Measurements from ENCODE around the gene KCNIP2. TPM values are rescaled to one million over a fixed set of nuclear protein-coding genes. Genes with fewer than 3 reads are reported as not detected.

Gene KCNIP2
- total and polyA plus RNA-seq, 2 of the 4 experiments (the other 2 are of a cell fraction) = under 0.01 to 0.87 TPM

DNA sequence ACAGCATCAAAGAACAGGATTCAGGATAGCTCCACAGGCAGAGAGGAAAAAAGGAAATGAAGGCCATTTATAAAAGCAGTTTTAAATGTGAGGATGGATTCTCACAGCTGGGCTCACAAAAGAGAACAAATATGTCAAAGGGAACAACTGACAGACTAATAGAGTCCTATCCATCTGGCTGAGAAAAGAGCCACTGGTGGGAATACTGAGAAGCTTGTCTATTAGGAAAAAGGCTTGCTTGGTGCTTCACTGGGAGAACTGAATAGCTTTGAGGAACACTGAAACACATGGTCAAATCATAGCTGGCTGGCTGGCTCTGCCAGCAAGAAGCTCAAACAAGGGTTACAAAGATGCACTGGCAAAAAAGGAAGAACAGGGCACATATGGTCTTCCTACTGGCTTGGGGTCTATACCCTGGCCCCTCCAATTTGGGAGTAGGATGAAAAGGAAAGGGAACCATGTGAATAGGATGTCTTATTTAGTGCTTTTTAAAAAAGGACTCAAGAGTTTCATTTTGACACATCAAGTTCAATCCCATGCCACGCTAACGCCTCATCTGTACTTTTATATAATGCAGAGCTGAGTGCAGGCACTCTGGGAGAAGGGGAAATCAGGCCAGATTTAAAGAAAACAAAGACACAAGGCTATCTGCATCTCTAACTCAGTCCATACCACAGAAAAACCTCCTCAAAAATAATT, 44.8 kb upstream of the KCNIP2 start:
- dilution Hi-C loops (cut with HindIII; ENCODE audit: low sequenced_read_pairs, unreplicated experiment) = no loop called here
- no peak overlapping the region for H3K4ac ChIP-seq (ENCODE audit: low read depth, low read length)
- H3K36me3 ChIP-seq (ENCODE audit: control insufficient read depth, insufficient read depth, low read length) = no peaks in the 10 kb centered on the region
- H3K27ac ChIP-seq (ENCODE audit: insufficient read depth, low read length) = no peak overlapping the region
- DNase-seq = no peak
- H2AK9ac ChIP-seq (replicated peaks; ENCODE audit: low read depth, low read length, poor library complexity) = no peak overlapping the region
- intact Hi-C loops (cut with micrococcal nuclease) = no loop called here
- TF ChIP-seq, protein P1, sequence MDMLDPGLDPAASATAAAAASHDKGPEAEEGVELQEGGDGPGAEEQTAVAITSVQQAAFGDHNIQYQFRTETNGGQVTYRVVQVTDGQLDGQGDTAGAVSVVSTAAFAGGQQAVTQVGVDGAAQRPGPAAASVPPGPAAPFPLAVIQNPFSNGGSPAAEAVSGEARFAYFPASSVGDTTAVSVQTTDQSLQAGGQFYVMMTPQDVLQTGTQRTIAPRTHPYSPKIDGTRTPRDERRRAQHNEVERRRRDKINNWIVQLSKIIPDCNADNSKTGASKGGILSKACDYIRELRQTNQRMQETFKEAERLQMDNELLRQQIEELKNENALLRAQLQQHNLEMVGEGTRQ (IDR thresholded peaks at IDR 0.05; ENCODE audit: low read depth, low read length) = no peak
- TF ChIP-seq CEBPB (IDR thresholded peaks at IDR 0.05; ENCODE audit: low read depth, low read length) (no peak), RFX5 (IDR thresholded peaks at IDR 0.05; ENCODE audit: low read depth, low read length) (no peak)
- TF ChIP-seq, protein P2, sequence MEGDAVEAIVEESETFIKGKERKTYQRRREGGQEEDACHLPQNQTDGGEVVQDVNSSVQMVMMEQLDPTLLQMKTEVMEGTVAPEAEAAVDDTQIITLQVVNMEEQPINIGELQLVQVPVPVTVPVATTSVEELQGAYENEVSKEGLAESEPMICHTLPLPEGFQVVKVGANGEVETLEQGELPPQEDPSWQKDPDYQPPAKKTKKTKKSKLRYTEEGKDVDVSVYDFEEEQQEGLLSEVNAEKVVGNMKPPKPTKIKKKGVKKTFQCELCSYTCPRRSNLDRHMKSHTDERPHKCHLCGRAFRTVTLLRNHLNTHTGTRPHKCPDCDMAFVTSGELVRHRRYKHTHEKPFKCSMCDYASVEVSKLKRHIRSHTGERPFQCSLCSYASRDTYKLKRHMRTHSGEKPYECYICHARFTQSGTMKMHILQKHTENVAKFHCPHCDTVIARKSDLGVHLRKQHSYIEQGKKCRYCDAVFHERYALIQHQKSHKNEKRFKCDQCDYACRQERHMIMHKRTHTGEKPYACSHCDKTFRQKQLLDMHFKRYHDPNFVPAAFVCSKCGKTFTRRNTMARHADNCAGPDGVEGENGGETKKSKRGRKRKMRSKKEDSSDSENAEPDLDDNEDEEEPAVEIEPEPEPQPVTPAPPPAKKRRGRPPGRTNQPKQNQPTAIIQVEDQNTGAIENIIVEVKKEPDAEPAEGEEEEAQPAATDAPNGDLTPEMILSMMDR (conservative IDR thresholded peaks at IDR 0.05; ENCODE audit: low read depth, low read length) = no peak
- H3K9me1 ChIP-seq (ENCODE audit: insufficient read depth, low read length) = no peaks in the 10 kb centered on the region
- H3K23ac ChIP-seq (ENCODE audit: low read depth, low read length) = no peak overlapping the region
- ATAC-seq (ENCODE audit: low read depth) = no peak
- H2AFZ ChIP-seq (replicated peaks; ENCODE audit: low read length, poor library complexity) = no peak overlapping the region
- no peak overlapping the region for H2AK5ac ChIP-seq (ENCODE audit: low read depth, low read length)
- H4K20me1 ChIP-seq (ENCODE audit: insufficient read depth, low read length) = no peaks in the 10 kb centered on the region
- H4K8ac ChIP-seq (ENCODE audit: low read depth in 2 of 2, low read length in 2 of 2) = no peak overlapping the region
- no peak overlapping the region for H2BK5ac ChIP-seq (ENCODE audit: low read depth, low read length, poor library complexity, severe bottlenecking)
- no peak overlapping the region for H2BK20ac ChIP-seq (ENCODE audit: low read depth, low read length)
- H2BK120ac ChIP-seq (ENCODE audit: low read depth, low read length) = no peak overlapping the region
- H4K91ac ChIP-seq (ENCODE audit: insufficient read depth, low read depth, low read length) = no peak overlapping the region
- no CpG with 5 or more reads among the region's 2 CpGs for WGBS, 2 experiments (ENCODE audit: extremely low coverage in 2 of 2, insufficient read length in 1 of 2)
- no peaks in the 10 kb centered on the region for H3K27me3 ChIP-seq (ENCODE audit: control insufficient read depth, insufficient read depth, low read length)
- no peak overlapping the region for H4K5ac ChIP-seq (ENCODE audit: low read depth, low read length)
- ChIA-PET CTCF (interaction anchor here (0.6 to 3.7 kb wide), 4 partner anchors 45 to 122 kb away, joined by 3 to 23 read pairs (median 6); partner anchors contain the start of gene KCNIP2), POLR2A (ENCODE audit: unreplicated experiment) (interaction anchor here (0.6 kb wide), 2 partner anchors 137 to 375 kb away, joined by 5 to 6 read pairs; no protein-coding TSS in a partner anchor)
- H3K9me3 ChIP-seq (ENCODE audit: control insufficient read depth, insufficient read depth, low read length) = no peaks in the 10 kb centered on the region
- in situ Hi-C loops (cut with MboI; ENCODE audit: low sequenced_read_pairs) = loop anchor here (10.0 kb wide), 1 partner anchor 126 kb away; no protein-coding TSS in a partner anchor
- H3K56ac ChIP-seq (ENCODE audit: extremely low read depth, insufficient read depth, low read length) = no peak overlapping the region
- no peak overlapping the region for H2BK15ac ChIP-seq (ENCODE audit: low read depth, low read length)
- H3K79me1 ChIP-seq (ENCODE audit: low read depth in 1 of 2, low read length in 2 of 2) = peaks cover 0 to 4% of the 10 kb centered on the region in 2 experiments; a peak in 2 of 4 replicates
- H3K4me2 ChIP-seq (ENCODE audit: low read depth, low read length) = no peak overlapping the region
- H3K9ac ChIP-seq (ENCODE audit: low read depth, low read length) = no peak overlapping the region
- no peak overlapping the region for H3K14ac ChIP-seq (replicated peaks; ENCODE audit: low read depth, low read length)
- H3K4me3 ChIP-seq (ENCODE audit: insufficient read depth, low read depth, low read length) = no peak overlapping the region
- H3K18ac ChIP-seq (ENCODE audit: low read depth, low read length) = no peak overlapping the region
- no TSS peak for BruUV-seq (replicated peaks)
- no peaks in the 10 kb centered on the region for H3K4me1 ChIP-seq (ENCODE audit: control insufficient read depth, insufficient read depth, low read length)

All from IMR-90 (cell line).